ENCODE measurements around the gene RAB11FIP4. TPM values are rescaled to one million over a fixed set of nuclear protein-coding genes. Genes with fewer than 3 reads are reported as not detected.
A peak's percentile ranks its signal among the peaks of the same experiment; 100 is the strongest.

Gene RAB11FIP4
- total and polyA plus RNA-seq, 2 donors (not counting 3 experiments of a cell fraction or from before 2014, with no cell fraction given) = 0.08 to 0.38 TPM

GRCh38 chr17:31373150-31374093, 18.1 kb upstream of the RAB11FIP4 start:
- Histone ChIP-seq H3K4me3 (replicated peaks in 1 of 3; ENCODE audit: insufficient read depth in 1 of 3, low read depth in 1 of 3, low read length in 3 of 3) (no peak overlapping the region), H2AFZ (ENCODE audit: low read depth, low read length) (no peak overlapping the region), H3K79me2 (ENCODE audit: control insufficient read depth, insufficient read depth, low read length) (no peaks in the 10 kb centered on the region), H3K9me1 (replicated peaks; ENCODE audit: control insufficient read depth, extremely low read depth, insufficient read depth, low read length) (no peaks in the 10 kb centered on the region), H3K27me3 (ENCODE audit: control insufficient read depth in 2 of 2, insufficient read depth in 2 of 2, low read length in 2 of 2) (no peaks in the 10 kb centered on the region), H3K4me1 (ENCODE audit: control insufficient read depth, extremely low read depth, insufficient read depth, low read length) (peaks cover 10% of the 10 kb centered on the region), H3K4me2 (ENCODE audit: insufficient read depth, low read length) (no peak overlapping the region), H3K36me3 (ENCODE audit: control insufficient read depth in 2 of 2, extremely low read depth in 1 of 2, insufficient read depth in 2 of 2, low read length in 2 of 2) (peaks cover 0 to 9% of the 10 kb centered on the region in 2 experiments), H4K20me1 (replicated peaks; ENCODE audit: control insufficient read depth, extremely low read depth, insufficient read depth, low read length) (no peaks in the 10 kb centered on the region), H3K9me3 (replicated peaks; ENCODE audit: control insufficient read depth, insufficient read depth, low read length) (no peaks in the 10 kb centered on the region), H3K9ac (replicated peaks; ENCODE audit: extremely low read depth, insufficient read depth, low read length) (no peak overlapping the region), H3K27ac (ENCODE audit: insufficient read depth, low read depth, low read length) (no peak overlapping the region)
- ChIA-PET CTCF (interaction anchor here (0.5 to 2.9 kb wide), 19 partner anchors 9 to 365 kb away, joined by 3 to 11 read pairs (median 4); no protein-coding TSS in a partner anchor), POLR2A (no interaction called here)
- TF ChIP-seq, protein P1, sequence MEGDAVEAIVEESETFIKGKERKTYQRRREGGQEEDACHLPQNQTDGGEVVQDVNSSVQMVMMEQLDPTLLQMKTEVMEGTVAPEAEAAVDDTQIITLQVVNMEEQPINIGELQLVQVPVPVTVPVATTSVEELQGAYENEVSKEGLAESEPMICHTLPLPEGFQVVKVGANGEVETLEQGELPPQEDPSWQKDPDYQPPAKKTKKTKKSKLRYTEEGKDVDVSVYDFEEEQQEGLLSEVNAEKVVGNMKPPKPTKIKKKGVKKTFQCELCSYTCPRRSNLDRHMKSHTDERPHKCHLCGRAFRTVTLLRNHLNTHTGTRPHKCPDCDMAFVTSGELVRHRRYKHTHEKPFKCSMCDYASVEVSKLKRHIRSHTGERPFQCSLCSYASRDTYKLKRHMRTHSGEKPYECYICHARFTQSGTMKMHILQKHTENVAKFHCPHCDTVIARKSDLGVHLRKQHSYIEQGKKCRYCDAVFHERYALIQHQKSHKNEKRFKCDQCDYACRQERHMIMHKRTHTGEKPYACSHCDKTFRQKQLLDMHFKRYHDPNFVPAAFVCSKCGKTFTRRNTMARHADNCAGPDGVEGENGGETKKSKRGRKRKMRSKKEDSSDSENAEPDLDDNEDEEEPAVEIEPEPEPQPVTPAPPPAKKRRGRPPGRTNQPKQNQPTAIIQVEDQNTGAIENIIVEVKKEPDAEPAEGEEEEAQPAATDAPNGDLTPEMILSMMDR (IDR thresholded peaks at IDR 0.05; ENCODE audit: extremely low read depth in 1 of 2, insufficient read depth in 1 of 2, low read depth in 1 of 2, low read length in 2 of 2) = peak; percentile 36 to 54
- TF ChIP-seq POLR2AphosphoS5 (IDR thresholded peaks at IDR 0.05; ENCODE audit: insufficient read depth, low read depth, low read length) (no peak), EZH2 (IDR thresholded peaks at IDR 0.05; ENCODE audit: borderline replicate concordance, low read depth, low read length, severe bottlenecking) (no peak)
- no TSS peak for BruUV-seq (replicated peaks)
- intact Hi-C loops (cut with micrococcal nuclease) = loop anchor here (1.0 to 10.0 kb wide), 5 partner anchors 117 to 469 kb away; partner anchors contain the start of gene TEFM
- dilution Hi-C loops (cut with MboI; ENCODE audit: extremely low pct_ligation_motif_present, low sequenced_read_pairs) = no loop called here
- FAIRE-seq (peak; percentile 58), DNase-seq (ENCODE audit: low read depth, low spot score) (peak; percentile 67)
